ENCODE measurements around the gene DRC3.

The DRC3 gene

DNA sequence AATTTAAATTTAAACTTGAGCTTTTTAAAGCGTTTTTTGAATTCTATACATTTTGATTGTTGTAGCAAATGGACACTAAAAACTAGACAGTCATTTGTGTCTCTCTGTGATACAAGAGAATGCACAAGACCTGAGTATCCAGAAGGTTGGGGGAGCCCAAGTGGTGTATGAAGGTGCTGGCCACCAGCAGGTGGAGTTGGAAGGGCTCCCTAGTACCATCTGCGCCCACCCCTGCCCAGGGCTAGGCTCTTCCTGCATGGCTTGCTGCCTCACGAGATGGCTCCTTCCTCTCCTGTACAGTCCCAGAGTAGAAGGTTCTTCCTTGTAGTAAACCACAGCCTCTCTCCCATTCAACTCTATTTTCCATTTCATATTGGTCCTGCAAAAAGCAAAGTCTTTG is 83.6 kb downstream of the DRC3 start:
- Histone ChIP-seq H4K20me1 (peaks cover 0 to 7% (median 0%) of the 10 kb centered on the region in 11 experiments; a peak in 2 of 22 replicates), H3K27ac (no peak overlapping the region)
- TF ChIP-seq Cebpa-rat (IDR thresholded peaks at IDR 0.05), result no peak

GRCh38 chr17:18059283-18059682 is 86.6 kb downstream of the DRC3 start:
- H3K9me3 ChIP-seq (replicated peaks in 1 of 11), result no peaks in the 10 kb centered on the region
- peaks cover 0 to 9% (median 3%) of the 10 kb centered on the region in 10 experiments; a peak in 5 of 20 replicates for H3K4me1 ChIP-seq
- H3K4me3 ChIP-seq, result no peak overlapping the region
- H3K9ac ChIP-seq, result no peak overlapping the region
- no peak overlapping the region for H3K4me2 ChIP-seq
- H4K20me1 ChIP-seq, result no peaks in the 10 kb centered on the region; a peak in 1 of 22 replicates
- peaks cover 87 to 99% (median 94%) of the 10 kb centered on the region in 11 experiments for H3K36me3 ChIP-seq
- H3K27ac ChIP-seq, result no peak overlapping the region
- H3K27me3 ChIP-seq, result no peaks in the 10 kb centered on the region
- TF ChIP-seq Cebpa-rat (IDR thresholded peaks at IDR 0.05), result no peak

More for the DNA sequence above, 83.6 kb downstream of the DRC3 start:
- no peak overlapping the region for H3K9ac ChIP-seq
- no peak overlapping the region for H3K4me3 ChIP-seq
- H3K4me1 ChIP-seq, result peaks cover 6 to 22% (median 13%) of the 10 kb centered on the region in 10 experiments; a peak in 17 of 20 replicates
- H3K9me3 ChIP-seq (replicated peaks in 1 of 11), result no peaks in the 10 kb centered on the region
- peaks cover 71 to 91% (median 77%) of the 10 kb centered on the region in 11 experiments for H3K36me3 ChIP-seq
- H3K27me3 ChIP-seq, result no peaks in the 10 kb centered on the region
- H3K4me2 ChIP-seq, result 0 out of 22 replicates have a peak overlapping the region, but pooled peaks of 1 of the 11 experiments have one; percentile 29

- Histone ChIP-seq H3K4me1 (peaks cover 0 to 5% (median 0%) of the 10 kb centered on the region in 10 experiments; a peak in 1 of 20 replicates), H3K27ac (no peak overlapping the region), H3K9ac (no peak overlapping the region), H3K27me3 (no peaks in the 10 kb centered on the region; a peak in 1 of 22 replicates), H3K36me3 (peaks cover 67 to 87% (median 80%) of the 10 kb centered on the region in 11 experiments), H4K20me1 (no peaks in the 10 kb centered on the region), H3K4me2 (no peak overlapping the region), H3K4me3 (no peak overlapping the region), H3K9me3 (replicated peaks in 1 of 11) (no peaks in the 10 kb centered on the region)
- TF ChIP-seq Cebpa-rat (IDR thresholded peaks at IDR 0.05), result no peak
These were observed 91.4 kb downstream of the DRC3 start for GRCh38 chr17:18064053-18064452.

GRCh38 chr17:18065546-18065945 is 92.9 kb downstream of the DRC3 start:
- Histone ChIP-seq H3K4me3 (no peak overlapping the region), H3K9ac (no peak overlapping the region), H3K9me3 (replicated peaks in 1 of 11) (no peaks in the 10 kb centered on the region), H3K4me1 (peaks cover 0 to under 1% (median 0%) of the 10 kb centered on the region in 10 experiments; a peak in 4 of 20 replicates), H3K4me2 (no peak overlapping the region), H3K27ac (no peak overlapping the region), H4K20me1 (no peaks in the 10 kb centered on the region), H3K36me3 (peaks cover 53 to 72% (median 67%) of the 10 kb centered on the region in 11 experiments), H3K27me3 (no peaks in the 10 kb centered on the region; a peak in 1 of 22 replicates)
- TF ChIP-seq Cebpa-rat (IDR thresholded peaks at IDR 0.05), result no peak

Data from BLaER1 treated with 17β-estradiol and CSF1 and Interleukin-3, amounts not matched to agents 10 nM and 100 nM (cell line).